PFSK-1 (cell line): Measurements from ENCODE around the gene IQSEC2.

Experiments
- FOXP2 ChIP-seq: optimal IDR thresholded peaks from 2 replicates; pipeline ENCODE3; 2011; ENCODE audit warnings: borderline replicate concordance, control low read depth, inconsistent platforms; ENCODE audit not compliant: insufficient read depth; ENCODE audit errors: extremely low read length, extremely low read depth
- POLR2AphosphoS5 ChIP-seq: IDR thresholded peaks from 2 replicates; pipeline ENCODE4 v1.6.1; 2012; ENCODE audit warnings: low read depth, mild to moderate bottlenecking, control low read depth, low read length, moderate library complexity
- SIN3A ChIP-seq: IDR thresholded peaks from 2 replicates; pipeline ENCODE4 v1.6.1; 2012; ENCODE audit warnings: mild to moderate bottlenecking, low read length, moderate library complexity, borderline replicate concordance; ENCODE audit not compliant: insufficient read depth
- TAF1 ChIP-seq: IDR thresholded peaks from 2 replicates; pipeline ENCODE4 v1.6.1; 2012; ENCODE audit warnings: low read length, control low read depth, borderline replicate concordance; ENCODE audit not compliant: insufficient read depth
- TF ChIP-seq, protein P1 (sequence below), 2 experiments: IDR thresholded peaks; 2 replicates each; pipeline versions ENCODE4 v1.6.1 to v1.8.0; 2011 to 2012; ENCODE audit warnings: low read depth in 2 of 2, low read length in 2 of 2, control low read depth in 1 of 2, inconsistent platforms in 1 of 2, mild to moderate bottlenecking in 1 of 2, moderate library complexity in 1 of 2; ENCODE audit not compliant: insufficient read depth in 1 of 2

The IQSEC2 gene

DNA sequence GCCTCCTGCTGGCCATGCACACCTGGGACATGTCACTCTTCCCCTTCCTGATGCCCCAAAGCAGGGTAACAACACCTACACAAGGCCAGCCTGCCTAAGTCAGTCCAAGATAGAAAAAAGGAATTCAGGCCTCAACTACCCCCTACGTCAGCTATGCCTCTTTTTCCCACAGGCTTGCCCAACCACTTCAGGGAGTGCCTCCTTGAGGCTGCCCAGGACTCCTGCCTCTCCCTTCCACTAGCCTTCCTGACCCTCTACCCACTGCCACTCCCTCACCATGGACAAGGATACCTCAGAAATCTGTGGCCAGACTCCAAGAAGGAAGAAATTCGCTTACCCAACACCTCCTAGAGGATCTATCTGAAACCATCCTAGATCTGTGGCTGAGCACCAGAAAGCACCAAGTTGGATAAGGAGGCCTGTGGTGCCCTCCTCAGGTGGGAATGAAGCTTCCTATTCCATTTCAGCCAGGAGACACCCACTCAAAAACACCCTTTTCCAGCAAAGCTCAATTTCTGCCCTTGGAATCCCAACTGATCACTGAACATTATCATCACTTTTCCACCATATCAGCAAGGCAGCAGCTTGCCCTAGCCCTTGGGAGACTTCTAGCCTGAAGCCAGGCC lies 58.2 kb downstream of the IQSEC2 start:
- no peak for TF ChIP-seq FOXP2
- TF ChIP-seq SIN3A: no peak
- TF ChIP-seq TAF1: no peak
- TF ChIP-seq, protein P1, sequence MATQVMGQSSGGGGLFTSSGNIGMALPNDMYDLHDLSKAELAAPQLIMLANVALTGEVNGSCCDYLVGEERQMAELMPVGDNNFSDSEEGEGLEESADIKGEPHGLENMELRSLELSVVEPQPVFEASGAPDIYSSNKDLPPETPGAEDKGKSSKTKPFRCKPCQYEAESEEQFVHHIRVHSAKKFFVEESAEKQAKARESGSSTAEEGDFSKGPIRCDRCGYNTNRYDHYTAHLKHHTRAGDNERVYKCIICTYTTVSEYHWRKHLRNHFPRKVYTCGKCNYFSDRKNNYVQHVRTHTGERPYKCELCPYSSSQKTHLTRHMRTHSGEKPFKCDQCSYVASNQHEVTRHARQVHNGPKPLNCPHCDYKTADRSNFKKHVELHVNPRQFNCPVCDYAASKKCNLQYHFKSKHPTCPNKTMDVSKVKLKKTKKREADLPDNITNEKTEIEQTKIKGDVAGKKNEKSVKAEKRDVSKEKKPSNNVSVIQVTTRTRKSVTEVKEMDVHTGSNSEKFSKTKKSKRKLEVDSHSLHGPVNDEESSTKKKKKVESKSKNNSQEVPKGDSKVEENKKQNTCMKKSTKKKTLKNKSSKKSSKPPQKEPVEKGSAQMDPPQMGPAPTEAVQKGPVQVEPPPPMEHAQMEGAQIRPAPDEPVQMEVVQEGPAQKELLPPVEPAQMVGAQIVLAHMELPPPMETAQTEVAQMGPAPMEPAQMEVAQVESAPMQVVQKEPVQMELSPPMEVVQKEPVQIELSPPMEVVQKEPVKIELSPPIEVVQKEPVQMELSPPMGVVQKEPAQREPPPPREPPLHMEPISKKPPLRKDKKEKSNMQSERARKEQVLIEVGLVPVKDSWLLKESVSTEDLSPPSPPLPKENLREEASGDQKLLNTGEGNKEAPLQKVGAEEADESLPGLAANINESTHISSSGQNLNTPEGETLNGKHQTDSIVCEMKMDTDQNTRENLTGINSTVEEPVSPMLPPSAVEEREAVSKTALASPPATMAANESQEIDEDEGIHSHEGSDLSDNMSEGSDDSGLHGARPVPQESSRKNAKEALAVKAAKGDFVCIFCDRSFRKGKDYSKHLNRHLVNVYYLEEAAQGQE (IDR thresholded peaks at IDR 0.05; ENCODE audit: insufficient read depth in 1 of 2, low read depth in 2 of 2, low read length in 2 of 2): no peak
- TF ChIP-seq POLR2AphosphoS5: no peak
